ENCODE data around the gene FAM124A.

DNA sequence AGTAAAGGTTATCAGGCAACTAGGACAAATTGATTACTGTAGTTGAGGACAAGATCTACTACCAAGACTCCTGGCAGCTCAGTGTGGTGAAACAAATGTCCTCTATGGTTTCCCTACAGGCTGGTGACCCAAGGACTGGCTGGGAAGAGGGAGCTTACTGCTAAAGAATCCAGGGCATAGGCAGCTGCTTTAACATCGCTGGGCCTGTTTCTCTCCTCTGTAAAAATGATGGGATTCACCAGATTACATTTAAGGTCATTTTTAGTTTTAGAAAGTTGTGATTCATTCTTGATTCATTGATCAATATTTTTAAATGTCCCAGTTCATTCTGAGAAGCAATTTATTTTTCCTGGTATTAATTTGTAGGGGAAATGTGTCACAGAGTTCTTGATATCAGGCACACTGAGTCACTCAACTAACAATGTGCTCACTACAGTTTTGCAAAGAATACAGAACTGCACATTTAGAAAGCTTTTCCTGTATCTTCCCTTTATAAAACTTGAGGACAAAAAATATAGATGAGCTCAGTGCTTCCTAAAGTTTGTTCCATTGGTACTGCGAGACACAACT, 19.6 kb upstream of the FAM124A start:
- TF ChIP-seq CTCF (IDR thresholded peaks at IDR 0.05; ENCODE audit: low read depth, low read length) (no peak), EZH2phosphoT487 (IDR thresholded peaks at IDR 0.05; ENCODE audit: low read depth) (no peak)

Data from OCI-LY3 (cell line).